A172 (cell line): ENCODE measurements around the gene SMAD4. TPM values are rescaled to one million over a fixed set of nuclear protein-coding genes. Genes with fewer than 3 reads are reported as not detected.
"Not testable (repeated sequence)": the region's sequence is repeated elsewhere in the genome, so short reads cannot be mapped to it uniquely, and the experiment has no call there.

Experiments used
- DNase-seq: peaks from one replicate; pipeline ENCODE4 v3.0.0-alpha.2; 2015; ENCODE audit warnings: low spot score
- total RNA-seq: library from RNA; depleted of rRNA; stranded (reverse); fragments of >200 nt; shearing (Covaris generic); gene quantifications from 2 replicates; pipeline ENCODE4 v1.2.3, GENCODE V29; 2014; rRNA removed

Gene SMAD4
- total RNA-seq = 71.9 and 92.8 TPM in 2 replicates

DNA sequence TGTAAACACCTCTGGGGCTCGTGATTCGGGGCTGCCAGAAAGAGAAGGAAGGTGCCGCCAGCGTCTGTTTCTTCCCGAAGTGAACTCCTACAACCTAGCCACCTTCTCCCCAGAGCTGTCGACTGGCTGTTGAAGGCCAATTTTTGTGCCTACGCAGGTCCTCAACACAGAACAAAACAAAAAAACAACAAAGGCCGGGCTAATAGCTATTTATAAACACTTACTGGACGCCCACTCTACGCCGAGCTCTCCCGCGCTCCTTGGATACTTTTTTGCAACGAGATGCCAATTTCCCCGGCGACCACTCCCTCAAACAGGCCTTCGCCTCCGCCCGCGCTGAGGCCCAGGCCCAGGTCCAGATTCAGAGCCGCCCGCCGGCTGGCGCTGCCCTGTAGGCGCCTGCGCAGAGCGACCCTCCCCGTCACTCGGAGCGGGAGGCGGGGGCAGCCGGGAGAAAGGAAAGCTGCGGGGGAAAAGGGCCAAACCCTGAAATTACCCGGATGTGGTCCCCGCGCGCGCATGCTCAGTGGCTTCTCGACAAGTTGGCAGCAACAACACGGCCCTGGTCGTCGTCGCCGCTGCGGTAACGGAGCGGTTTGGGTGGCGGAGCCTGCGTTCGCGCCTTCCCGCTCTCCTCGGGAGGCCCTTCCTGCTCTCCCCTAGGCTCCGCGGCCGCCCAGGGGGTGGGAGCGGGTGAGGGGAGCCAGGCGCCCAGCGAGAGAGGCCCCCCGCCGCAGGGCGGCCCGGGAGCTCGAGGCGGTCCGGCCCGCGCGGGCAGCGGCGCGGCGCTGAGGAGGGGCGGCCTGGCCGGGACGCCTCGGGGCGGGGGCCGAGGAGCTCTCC is at the start of gene SMAD4:
TSS of gene SMAD4 (plus strand) at position 520 of the 843 bp plus-strand sequence. CDS start 16,834 bp downstream, outside the sequence.
- DNase-seq = peak; percentile 78

DNA sequence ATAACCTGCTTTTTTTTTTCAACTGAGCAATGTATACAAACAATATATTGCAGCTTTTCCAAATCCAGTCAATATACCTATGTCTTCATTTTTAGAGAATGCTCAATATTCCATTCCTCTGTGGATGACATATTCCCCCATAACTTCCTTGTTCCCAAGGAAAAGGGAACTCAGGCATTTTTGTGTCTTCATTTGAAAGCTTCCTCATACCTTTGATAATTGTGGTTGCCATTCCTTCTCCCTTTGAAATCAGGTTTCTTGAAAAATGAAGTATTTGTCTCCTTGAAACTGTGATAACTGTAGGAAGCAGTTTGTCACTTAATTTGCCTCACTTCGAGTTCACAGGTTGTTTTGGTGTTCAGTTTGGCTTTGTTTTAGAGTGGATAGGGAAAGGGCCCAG is 48.6 kb upstream of the SMAD4 start:
- no peak for DNase-seq

GRCh38 chr18:50982086-50982801 is 47.8 kb upstream of the SMAD4 start:
- no peak for DNase-seq

GRCh38 chr18:50982802-50983179 is 47.2 kb upstream of the SMAD4 start:
- no peak for DNase-seq

GRCh38 chr18:50986360-50987087 is 43.5 kb upstream of the SMAD4 start:
- DNase-seq = peak; percentile 33

DNA sequence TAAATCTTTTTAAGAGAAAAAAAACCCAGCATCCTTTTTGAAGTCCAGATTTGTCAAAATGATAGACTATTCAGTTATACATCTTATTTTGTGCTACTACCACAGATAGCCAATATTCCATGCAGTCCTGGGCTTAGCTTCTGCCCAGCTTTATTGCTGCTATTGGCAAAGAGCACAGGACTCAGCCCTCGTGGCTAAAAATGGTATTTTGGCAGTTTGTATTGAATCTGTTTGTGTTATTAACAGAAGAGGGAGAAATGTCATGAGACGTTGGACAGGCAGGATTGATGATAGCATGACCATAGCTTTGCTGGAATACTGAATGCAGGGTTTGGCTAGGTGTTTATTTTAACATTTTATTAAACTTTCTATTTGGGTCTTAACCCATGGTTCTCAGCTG is 42.8 kb upstream of the SMAD4 start:
- no peak for DNase-seq

DNA sequence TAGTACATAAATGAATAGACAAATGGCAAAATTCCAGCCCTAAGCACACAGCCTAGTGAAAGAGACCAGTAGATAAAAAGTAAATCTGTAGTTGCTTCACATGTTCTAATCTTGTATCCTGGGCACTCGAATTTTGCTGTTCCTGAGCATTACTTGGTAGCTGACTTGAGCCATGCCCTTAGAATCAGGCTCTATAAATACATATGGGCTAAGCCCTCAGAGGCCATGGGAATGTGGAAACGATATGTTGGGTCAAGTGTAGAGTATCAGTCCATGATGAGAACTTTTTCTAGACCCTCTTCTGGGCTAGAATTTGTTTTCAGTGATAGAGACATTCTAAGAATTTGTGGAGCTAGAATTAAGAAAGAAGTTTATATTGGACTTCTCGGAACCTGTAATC is 40.3 kb upstream of the SMAD4 start:
- DNase-seq = no peak

GRCh38 chr18:50992351-50992762 is 37.7 kb upstream of the SMAD4 start:
- no peak for DNase-seq

- no peak for DNase-seq
These were observed 36.0 kb upstream of the SMAD4 start for GRCh38 chr18:50994031-50994430.

GRCh38 chr18:51003174-51003573 is 26.8 kb upstream of the SMAD4 start:
- DNase-seq = not testable (repeated sequence)

DNA sequence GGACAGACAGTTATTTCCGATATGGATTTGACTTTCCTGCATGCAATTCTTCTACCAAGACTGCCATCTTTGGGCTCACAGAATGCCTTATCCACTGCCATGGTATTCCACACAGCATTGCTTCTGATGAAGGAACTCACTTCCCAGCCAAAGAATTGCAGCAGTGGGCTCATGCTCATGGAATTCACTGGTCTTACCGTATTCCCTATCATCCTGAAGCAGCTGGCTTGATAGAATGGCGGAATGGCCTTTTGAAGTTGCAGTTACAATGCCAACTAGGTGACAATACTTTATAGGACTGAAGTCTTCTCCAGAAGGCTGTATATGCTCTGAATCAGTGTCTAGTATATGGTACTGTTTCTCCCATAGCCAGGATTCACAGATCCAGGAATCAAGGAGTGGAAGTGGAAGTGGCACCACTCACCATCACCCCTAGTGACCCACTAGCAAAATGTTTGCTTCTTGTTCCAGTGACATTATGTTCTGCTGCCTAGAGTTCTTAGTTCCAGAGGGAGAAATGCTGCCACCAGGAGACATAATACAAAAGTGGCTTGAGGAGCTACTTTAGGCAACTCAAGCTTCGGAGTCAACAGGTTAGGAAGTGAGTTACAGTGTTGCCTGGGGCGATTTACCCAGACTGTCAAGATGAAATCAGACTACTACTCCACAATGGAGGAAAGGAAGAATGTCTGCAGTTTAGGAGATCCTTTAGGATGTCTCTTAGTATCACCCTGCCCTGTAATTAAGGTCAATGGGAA is 23.8 kb upstream of the SMAD4 start:
- no peak for DNase-seq

- no peak for DNase-seq
These were observed 22.8 kb upstream of the SMAD4 start for GRCh38 chr18:51006948-51007789.

DNA sequence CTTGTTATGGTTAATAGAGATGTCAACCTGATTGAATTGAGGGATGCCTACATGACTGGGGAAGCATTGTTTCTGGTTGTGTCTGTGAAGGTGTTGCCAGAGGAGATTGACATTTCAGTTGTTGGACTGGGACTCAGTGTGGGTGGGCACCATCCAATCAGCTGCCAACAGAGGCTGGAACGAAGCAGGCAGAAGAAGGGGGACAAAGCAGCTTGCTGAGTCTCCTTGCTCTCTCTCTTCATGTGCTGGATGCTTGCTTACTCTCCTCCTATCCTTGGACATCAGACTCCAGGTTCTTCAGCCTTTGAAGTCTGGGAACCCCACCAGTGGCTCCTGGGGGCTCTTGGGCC is 22.2 kb upstream of the SMAD4 start:
- no peak for DNase-seq

DNA sequence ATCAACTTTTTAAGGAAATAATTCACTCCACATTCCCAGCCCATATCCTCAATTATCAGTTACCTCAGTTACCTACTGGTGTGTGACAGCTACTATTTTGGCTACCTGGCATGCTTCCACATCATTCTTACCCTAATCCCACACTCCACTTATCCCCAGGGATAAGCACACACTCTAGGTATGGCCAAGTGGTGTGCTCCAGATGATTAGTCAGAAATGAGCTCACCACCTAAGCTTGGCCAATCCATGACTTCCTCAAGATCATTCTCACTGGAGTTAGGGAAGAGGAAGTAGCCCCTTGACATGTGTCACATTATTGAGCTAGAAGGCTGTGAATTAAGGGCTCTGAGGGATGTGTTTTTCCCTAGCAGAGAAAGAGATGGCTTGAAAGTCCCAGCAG is 20.9 kb upstream of the SMAD4 start:
- DNase-seq = no peak

GRCh38 chr18:51010218-51010617 is 19.8 kb upstream of the SMAD4 start:
- DNase-seq = no peak

DNA sequence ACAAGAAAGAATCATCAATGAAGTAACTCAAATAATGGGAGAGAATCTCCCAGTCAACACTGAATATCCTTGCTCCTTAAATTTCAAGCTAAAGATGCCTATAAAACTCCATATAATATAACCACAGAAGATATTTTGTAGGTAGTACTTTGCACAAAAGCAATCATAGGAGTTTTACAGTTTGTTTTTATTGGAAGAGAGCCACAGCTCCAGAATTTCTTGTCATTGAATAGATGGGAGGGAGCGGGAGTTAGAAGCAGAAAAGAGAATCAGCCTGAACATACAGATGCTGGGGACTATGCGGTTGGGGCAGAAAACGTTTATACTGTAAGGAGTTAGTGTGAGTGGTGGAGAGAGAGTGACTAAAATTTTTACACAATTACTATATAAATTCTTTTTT is 18.3 kb upstream of the SMAD4 start:
- DNase-seq = no peak

DNA sequence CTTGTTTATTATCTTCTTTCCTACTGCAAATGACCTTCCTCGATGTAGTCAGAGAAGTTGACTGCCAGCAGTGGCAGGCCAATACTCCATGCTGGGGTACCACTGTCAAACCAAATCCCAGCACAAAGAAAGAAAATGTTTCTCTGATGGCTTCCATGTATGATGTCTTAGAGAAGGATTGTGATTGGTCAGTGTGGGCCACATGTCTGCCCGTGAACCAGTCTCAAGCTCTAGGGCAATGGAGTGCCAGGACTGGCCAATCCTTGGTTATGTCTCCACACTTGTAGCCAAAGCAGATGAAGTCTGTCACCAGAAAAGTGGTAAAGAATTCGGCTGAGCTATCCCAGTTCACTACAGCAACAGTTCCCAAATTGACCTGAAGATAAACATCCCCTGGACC is 17.6 kb upstream of the SMAD4 start:
- no peak for DNase-seq

- no peak for DNase-seq
These were observed 16.8 kb upstream of the SMAD4 start for GRCh38 chr18:51013259-51013658.

DNA sequence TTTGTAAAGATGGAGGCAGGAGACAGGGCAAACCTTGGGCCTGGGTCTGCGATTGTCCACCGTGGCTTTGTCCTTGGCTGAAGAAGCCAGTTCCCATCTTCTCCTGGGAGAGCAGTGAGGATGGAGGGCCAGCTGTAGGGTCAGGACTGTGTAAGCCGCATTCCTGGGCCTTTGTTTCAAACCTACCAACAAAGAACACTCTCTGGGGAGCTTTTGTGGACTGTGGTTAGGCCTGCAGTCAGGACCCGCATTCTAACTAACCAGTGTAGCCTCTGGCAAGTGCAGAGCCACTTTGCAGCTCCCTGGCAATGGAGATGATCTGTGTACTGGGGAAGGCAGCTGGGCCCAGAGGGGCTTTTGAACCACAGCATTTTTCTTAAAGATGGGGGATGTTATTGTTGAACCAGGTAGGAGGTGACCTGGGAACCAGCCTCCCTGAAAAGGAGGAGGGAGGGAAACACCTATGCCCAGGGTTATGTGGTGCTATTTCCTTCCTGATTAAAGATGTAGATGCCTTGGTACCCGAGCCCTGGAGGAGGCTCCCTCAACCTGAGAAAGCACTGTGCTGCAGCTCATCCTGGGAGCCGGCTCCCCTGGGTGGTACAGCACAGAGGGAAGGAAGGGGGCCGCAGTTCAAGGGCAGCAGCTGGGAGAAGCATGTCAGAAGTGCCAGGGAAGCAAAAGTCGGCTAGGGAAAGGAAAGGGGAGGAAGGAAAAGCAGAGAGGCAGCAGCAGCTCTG is 12.7 kb upstream of the SMAD4 start:
- no peak for DNase-seq

DNA sequence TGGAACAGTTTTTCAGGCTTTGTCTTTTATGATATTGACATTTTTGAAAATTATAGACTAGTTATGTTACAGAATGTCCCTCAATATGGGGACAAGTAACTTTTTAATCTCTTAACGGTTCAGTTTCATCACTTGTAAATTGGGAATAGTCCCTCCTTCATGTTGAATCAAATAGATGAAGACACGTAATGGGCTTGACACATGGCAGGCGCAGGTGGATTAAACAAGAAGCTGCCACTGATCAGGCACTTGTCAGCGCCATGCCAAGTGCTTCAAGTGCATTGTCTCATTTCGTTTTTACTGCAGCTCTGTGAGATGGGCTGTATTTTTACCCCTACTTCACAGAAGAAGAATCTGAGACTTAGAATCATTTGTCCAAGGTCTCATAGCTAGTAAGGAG is 9.5 kb upstream of the SMAD4 start:
- DNase-seq = no peak
